K562 (cell line): ENCODE results near the gene CCDC7. TPM values are rescaled to one million over a fixed set of nuclear protein-coding genes. Genes with fewer than 3 reads are reported as not detected.

ENCODE experiments used
- ATAC-seq: fragments of 200-7000 bp; cut with Tn5 transposase; 3 replicates; pipeline ENCODE4 v1.9.1; 2020; ENCODE audit warnings: moderate library complexity
- BruUV-seq: library from RNA; stranded (reverse); fragments of 400-500 nt; replicated peaks from 2 replicates; lab custom pipeline; 2021; lab: Mats Ljungman, UMichigan
- CTCF ChIA-PET: fragments of 300-600 bp; formaldehyde crosslinking; extraction: SDS; loops from one replicate; lab custom pipeline; 2021; ENCODE audit warnings: low intra/inter-chr PET ratio; lab: Yijun Ruan, JAX
- POLR2A ChIA-PET: fragments of 300-600, 350-650 bp; sonication (Branson Sonifier 250); formaldehyde crosslinking; extraction: SDS; loops from one replicate; lab custom pipeline; 2021; ENCODE audit warnings: antibody characterized with exemption, inconsistent platforms; lab: Yijun Ruan, JAX
- DNase-seq, 4 experiments: peaks; one replicate each; pipeline versions ENCODE4 v3.0.0 to v3.0.0-alpha.2; 2011 to 2018; ENCODE audit warnings: low spot score in 3 of 4, mixed read lengths in 3 of 4; ENCODE audit errors: extremely low read depth in 1 of 4
- FAIRE-seq: peaks from 2 replicates; lab custom pipeline; 2011; peaks lifted over from hg19 to GRCh38; lab: Jason Lieb, UNC
- H2AFZ ChIP-seq: 2 replicates; pipeline ENCODE4 v1.6.0; 2011; ENCODE audit warnings: low read depth, low read length, control low read depth, inconsistent platforms
- H3K27ac ChIP-seq: fragments of 200-600 bp; 3 replicates; pipeline ENCODE4 v1.8.0; 2011; ENCODE audit warnings: low read depth, mild to moderate bottlenecking, control low read depth, inconsistent platforms, low read length, moderate library complexity, mixed read lengths; ENCODE audit errors: extremely low read depth
- H3K27me3 ChIP-seq, 2 experiments: fragments of 300-600 bp in 1 of 2; 2 replicates in 1 of 2; 3 replicates in 1 of 2; pipeline versions ENCODE4 v1.6.0 to v1.8.0; 2011; ENCODE audit warnings: inconsistent platforms in 2 of 2, low read length in 2 of 2, mild to moderate bottlenecking in 1 of 2, mixed read lengths in 1 of 2, moderate library complexity in 1 of 2; ENCODE audit not compliant: control insufficient read depth in 2 of 2, insufficient read depth in 2 of 2
- H3K36me3 ChIP-seq: fragments of 300-600 bp; 3 replicates; pipeline ENCODE4 v1.8.0; 2011; ENCODE audit warnings: mild to moderate bottlenecking, low read length, inconsistent platforms; ENCODE audit not compliant: control insufficient read depth, insufficient read depth
- H3K4me1 ChIP-seq, 2 experiments: fragments of 200-600 bp in 1 of 2; replicated peaks in 1 of 2; 2 replicates in 1 of 2; 3 replicates in 1 of 2; pipeline versions ENCODE4 v1.5.1 to v1.8.0; 2011; ENCODE audit warnings: inconsistent platforms in 2 of 2, low read length in 2 of 2, mild to moderate bottlenecking in 1 of 2, mixed read lengths in 1 of 2, moderate library complexity in 1 of 2; ENCODE audit not compliant: control insufficient read depth in 2 of 2, insufficient read depth in 2 of 2
- H3K4me2 ChIP-seq: 2 replicates; pipeline ENCODE4 v1.6.1; 2011; ENCODE audit warnings: low read length, control low read depth, inconsistent platforms, mixed read lengths; ENCODE audit not compliant: insufficient read depth
- H3K4me3 ChIP-seq: fragments of 200-600 bp; sonication (generic), shearing (Covaris generic); 2 replicates; pipeline ENCODE4 v1.5.1; 2016; ENCODE audit warnings: control low read depth, inconsistent platforms
- H3K79me2 ChIP-seq: fragments of 200-600 bp; 3 replicates; pipeline ENCODE4 v1.8.0; 2011; ENCODE audit warnings: low read length, inconsistent platforms; ENCODE audit not compliant: control insufficient read depth, insufficient read depth
- H3K9ac ChIP-seq, 2 experiments: 2 replicates each; pipeline versions ENCODE4 v1.6.0 to v1.6.1; 2011; ENCODE audit warnings: low read depth in 2 of 2, low read length in 2 of 2, control low read depth in 1 of 2, inconsistent platforms in 1 of 2, mild to moderate bottlenecking in 1 of 2, mixed read lengths in 1 of 2; ENCODE audit not compliant: insufficient read depth in 1 of 2
- H3K9me1 ChIP-seq: one replicate; pipeline ENCODE4 v1.6.0; 2011; ENCODE audit warnings: inconsistent platforms, mild to moderate bottlenecking, low read length, moderate library complexity; ENCODE audit not compliant: control insufficient read depth, insufficient read depth
- H3K9me3 ChIP-seq: replicated peaks from 2 replicates; pipeline ENCODE4 v1.5.1; 2011; ENCODE audit warnings: low read depth, low read length, inconsistent platforms; ENCODE audit not compliant: control insufficient read depth, insufficient read depth
- H4K20me1 ChIP-seq: replicated peaks from 2 replicates; pipeline ENCODE4 v1.6.1; 2011; ENCODE audit warnings: low read length, inconsistent platforms, mixed read lengths; ENCODE audit not compliant: control insufficient read depth, insufficient read depth
- BHLHE40 ChIP-seq: IDR thresholded peaks from 2 replicates; pipeline ENCODE4 v1.6.1; 2011; ENCODE audit warnings: low read length, improper control_type of control experiment
- BRD9 ChIP-seq: fragments of 450-650 bp; IDR thresholded peaks from 2 replicates; pipeline ENCODE4 v1.6.1; 2018; ENCODE audit warnings: low read depth; ENCODE audit not compliant: partially characterized antibody
- CCNT2 ChIP-seq: IDR thresholded peaks from 2 replicates; pipeline ENCODE4 v1.6.1; 2011; ENCODE audit warnings: borderline replicate concordance, low read depth, mild to moderate bottlenecking, moderate library complexity, mixed read lengths, low read length; ENCODE audit not compliant: insufficient read length; ENCODE audit errors: extremely low read depth
- CXXC5 ChIP-seq: fragments of 250-450 bp; sonication (Bioruptor Pico); IDR thresholded peaks from 2 replicates; pipeline ENCODE4 v1.8.0; 2022; ENCODE audit warnings: inconsistent platforms, mild to moderate bottlenecking, moderate library complexity
- ELK3 ChIP-seq: fragments of 450-650 bp; formaldehyde crosslinking; IDR thresholded peaks from 2 replicates; pipeline ENCODE4 v1.4.0; 2020; ENCODE audit warnings: mild to moderate bottlenecking
- FOXA3 ChIP-seq, 2 experiments: fragments of 450-650 bp in 1 of 2; sonication (generic) in 1 of 2; formaldehyde crosslinking; IDR thresholded peaks in 1 of 2; conservative IDR thresholded peaks in 1 of 2; 2 replicates each; pipeline versions ENCODE4 v1.4.0 to v1.8.0; 2020 to 2022; ENCODE audit warnings: mild to moderate bottlenecking in 2 of 2, missing genetic modification reagents in 1 of 2
- MXI1 ChIP-seq: IDR thresholded peaks from 2 replicates; pipeline ENCODE4 v1.6.1; 2011; ENCODE audit warnings: low read depth, mild to moderate bottlenecking, improper control_type of control experiment, low read length
- PREB ChIP-seq: sonication (generic); formaldehyde crosslinking; IDR thresholded peaks from 2 replicates; pipeline ENCODE4 v1.8.1; 2023; ENCODE audit warnings: mild to moderate bottlenecking, missing genetic modification reagents
- TOE1 ChIP-seq, 2 experiments: fragments of 450-650 bp in 1 of 2; sonication (generic) in 1 of 2; formaldehyde crosslinking in 1 of 2; IDR thresholded peaks; 2 replicates each; pipeline versions ENCODE4 v1.7.1 to v1.8.0; 2016 to 2022; ENCODE audit warnings: borderline replicate concordance in 2 of 2, mild to moderate bottlenecking in 2 of 2, antibody characterized with exemption in 1 of 2, inconsistent platforms in 1 of 2, low read depth in 1 of 2, missing genetic modification reagents in 1 of 2, moderate library complexity in 1 of 2
- ZNF253 ChIP-seq: fragments of 250-450 bp; sonication (Bioruptor Pico); conservative IDR thresholded peaks from 2 replicates; pipeline ENCODE4 v1.6.1; 2021; ENCODE audit warnings: mild to moderate bottlenecking
- WGBS: fragments of 100-300 bp; shearing (Covaris generic); methylation state at CpG from one replicate; pipeline ENCODE4 v1.1.6; 2016; ENCODE audit warnings: low coverage, mixed read lengths; ENCODE audit not compliant: insufficient coverage; ENCODE audit errors: missing lambda C conversion rate; 5-methylcytosine and 5-hydroxymethylcytosine counted together
- in situ Hi-C: fragments of 300-500 bp; cut with MboI; formaldehyde crosslinking; loops from 4 replicates; pipeline ENCODE4 v1.15.0; 2018; ENCODE audit warnings: inconsistent platforms, mixed read lengths
- intact Hi-C: fragments of 100-400 bp; cut with micrococcal nuclease; formaldehyde crosslinking; loops from 2 replicates; pipeline ENCODE4 v1.14.2; 2022
- polyA plus RNA-seq, 8 experiments: library from polyadenylated mRNA; depleted of rRNA in 4 of 8; stranded (reverse) in 5 of 8; unstranded in 3 of 8; fragments of >200 nt; fragmentation: Nextera tagmentation in 2 of 8; fragmentation: Illumina TruSeq in 1 of 8; extraction: Ambion mirVana in 2 of 8; extraction: Trizol in 1 of 8; gene quantifications; 2 replicates each; pipeline versions ENCODE4 v1.2.1 to v1.2.3, GENCODE V29; 2011 to 2014; ENCODE audit warnings: inconsistent platforms in 1 of 8, missing spikeins in 1 of 8
- total RNA-seq, 7 experiments: library from RNA; depleted of rRNA in 6 of 7; stranded (reverse); fragments of >200 nt in 6 of 7; fragmentation: Illumina TruSeq in 2 of 7; extraction: Trizol in 2 of 7; gene quantifications; 2 replicates each; pipeline versions ENCODE4 v1.2.1 to v1.2.3, GENCODE V29; 2011 to 2021; ENCODE audit warnings: low replicate concordance in 1 of 7
- TF ChIP-seq, protein P1 (sequence below), 2 experiments: fragments of 450-650 bp in 1 of 2; IDR thresholded peaks; 2 replicates each; pipeline ENCODE4 v1.6.1; 2011 to 2017; ENCODE audit warnings: low read depth in 2 of 2, antibody characterized with exemption in 1 of 2, borderline replicate concordance in 1 of 2, low read length in 1 of 2, mild to moderate bottlenecking in 1 of 2, mixed read lengths in 1 of 2; ENCODE audit not compliant: control insufficient read depth in 1 of 2
- TF ChIP-seq, protein P2 (sequence below): fragments of 250-450 bp; sonication (Bioruptor Pico); IDR thresholded peaks from 2 replicates; pipeline ENCODE4 v1.4.0; 2020; ENCODE audit warnings: mild to moderate bottlenecking, moderate library complexity, borderline replicate concordance

CCDC7 gene
- total and polyA plus RNA-seq, 9 of the 15 experiments (the other 6 are each of a cell fraction or from before 2014, with no cell fraction given): 1.5 to 6.6 (median 2.7) TPM

GRCh38 chr10:32538256-32538655 is 92.3 kb downstream of the CCDC7 start:
- Histone ChIP-seq H3K4me1 (no peaks in the 10 kb centered on the region; a peak in 1 of 5 replicates), H2AFZ (no peak overlapping the region), H3K4me3 (no peak overlapping the region), H3K9me1 (no peaks in the 10 kb centered on the region), H3K27ac (no peak overlapping the region), H3K27me3 (no peaks in the 10 kb centered on the region), H3K9ac (no peak overlapping the region), H3K9me3 (no peaks in the 10 kb centered on the region), H3K36me3 (no peaks in the 10 kb centered on the region), H4K20me1 (no peaks in the 10 kb centered on the region), H3K79me2 (no peaks in the 10 kb centered on the region), H3K4me2 (no peak overlapping the region)
- FAIRE-seq (no peak), ATAC-seq (no peak), DNase-seq (no peak)
- no TSS peak for BruUV-seq
- in situ Hi-C loops (no loop called here), intact Hi-C loops (no loop called here)
- WGBS: 0% methylated on average over 3 of the region's 3 CpGs
- TF ChIP-seq CXXC5 (CRISPR knock-in tag): no peak
- no peak for TF ChIP-seq FOXA3 (CRISPR knock-in tag; conservative IDR thresholded peaks at IDR 0.05 in 1 of 2, IDR thresholded peaks at IDR 0.05 in 1 of 2)
- no peak for TF ChIP-seq ELK3 (CRISPR knock-in tag)
- TF ChIP-seq TOE1 (IDR thresholded peaks at IDR 0.05; ENCODE audit: borderline replicate concordance): no peak
- no peak for TF ChIP-seq TOE1 (CRISPR knock-in tag; IDR thresholded peaks at IDR 0.05; ENCODE audit: borderline replicate concordance, low read depth)
- TF ChIP-seq, protein P1, sequence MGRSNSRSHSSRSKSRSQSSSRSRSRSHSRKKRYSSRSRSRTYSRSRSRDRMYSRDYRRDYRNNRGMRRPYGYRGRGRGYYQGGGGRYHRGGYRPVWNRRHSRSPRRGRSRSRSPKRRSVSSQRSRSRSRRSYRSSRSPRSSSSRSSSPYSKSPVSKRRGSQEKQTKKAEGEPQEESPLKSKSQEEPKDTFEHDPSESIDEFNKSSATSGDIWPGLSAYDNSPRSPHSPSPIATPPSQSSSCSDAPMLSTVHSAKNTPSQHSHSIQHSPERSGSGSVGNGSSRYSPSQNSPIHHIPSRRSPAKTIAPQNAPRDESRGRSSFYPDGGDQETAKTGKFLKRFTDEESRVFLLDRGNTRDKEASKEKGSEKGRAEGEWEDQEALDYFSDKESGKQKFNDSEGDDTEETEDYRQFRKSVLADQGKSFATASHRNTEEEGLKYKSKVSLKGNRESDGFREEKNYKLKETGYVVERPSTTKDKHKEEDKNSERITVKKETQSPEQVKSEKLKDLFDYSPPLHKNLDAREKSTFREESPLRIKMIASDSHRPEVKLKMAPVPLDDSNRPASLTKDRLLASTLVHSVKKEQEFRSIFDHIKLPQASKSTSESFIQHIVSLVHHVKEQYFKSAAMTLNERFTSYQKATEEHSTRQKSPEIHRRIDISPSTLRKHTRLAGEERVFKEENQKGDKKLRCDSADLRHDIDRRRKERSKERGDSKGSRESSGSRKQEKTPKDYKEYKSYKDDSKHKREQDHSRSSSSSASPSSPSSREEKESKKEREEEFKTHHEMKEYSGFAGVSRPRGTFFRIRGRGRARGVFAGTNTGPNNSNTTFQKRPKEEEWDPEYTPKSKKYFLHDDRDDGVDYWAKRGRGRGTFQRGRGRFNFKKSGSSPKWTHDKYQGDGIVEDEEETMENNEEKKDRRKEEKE (IDR thresholded peaks at IDR 0.05; ENCODE audit: borderline replicate concordance in 1 of 2, control insufficient read depth in 1 of 2, low read depth in 2 of 2, low read length in 1 of 2): no peak
- no peak for TF ChIP-seq MXI1
- TF ChIP-seq PREB (CRISPR knock-in tag): no peak
- no peak for TF ChIP-seq ZNF253 (CRISPR knock-in tag)
- TF ChIP-seq, protein P2, sequence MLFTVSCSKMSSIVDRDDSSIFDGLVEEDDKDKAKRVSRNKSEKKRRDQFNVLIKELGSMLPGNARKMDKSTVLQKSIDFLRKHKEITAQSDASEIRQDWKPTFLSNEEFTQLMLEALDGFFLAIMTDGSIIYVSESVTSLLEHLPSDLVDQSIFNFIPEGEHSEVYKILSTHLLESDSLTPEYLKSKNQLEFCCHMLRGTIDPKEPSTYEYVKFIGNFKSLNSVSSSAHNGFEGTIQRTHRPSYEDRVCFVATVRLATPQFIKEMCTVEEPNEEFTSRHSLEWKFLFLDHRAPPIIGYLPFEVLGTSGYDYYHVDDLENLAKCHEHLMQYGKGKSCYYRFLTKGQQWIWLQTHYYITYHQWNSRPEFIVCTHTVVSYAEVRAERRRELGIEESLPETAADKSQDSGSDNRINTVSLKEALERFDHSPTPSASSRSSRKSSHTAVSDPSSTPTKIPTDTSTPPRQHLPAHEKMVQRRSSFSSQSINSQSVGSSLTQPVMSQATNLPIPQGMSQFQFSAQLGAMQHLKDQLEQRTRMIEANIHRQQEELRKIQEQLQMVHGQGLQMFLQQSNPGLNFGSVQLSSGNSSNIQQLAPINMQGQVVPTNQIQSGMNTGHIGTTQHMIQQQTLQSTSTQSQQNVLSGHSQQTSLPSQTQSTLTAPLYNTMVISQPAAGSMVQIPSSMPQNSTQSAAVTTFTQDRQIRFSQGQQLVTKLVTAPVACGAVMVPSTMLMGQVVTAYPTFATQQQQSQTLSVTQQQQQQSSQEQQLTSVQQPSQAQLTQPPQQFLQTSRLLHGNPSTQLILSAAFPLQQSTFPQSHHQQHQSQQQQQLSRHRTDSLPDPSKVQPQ: no peak
- no peak for TF ChIP-seq BHLHE40
- no peak for TF ChIP-seq BRD9
- TF ChIP-seq CCNT2: no peak
- POLR2A ChIA-PET: no interaction called here
- CTCF ChIA-PET: no interaction called here
